ENCODE data around the gene FBXO7.

FBXO7 gene

DNA sequence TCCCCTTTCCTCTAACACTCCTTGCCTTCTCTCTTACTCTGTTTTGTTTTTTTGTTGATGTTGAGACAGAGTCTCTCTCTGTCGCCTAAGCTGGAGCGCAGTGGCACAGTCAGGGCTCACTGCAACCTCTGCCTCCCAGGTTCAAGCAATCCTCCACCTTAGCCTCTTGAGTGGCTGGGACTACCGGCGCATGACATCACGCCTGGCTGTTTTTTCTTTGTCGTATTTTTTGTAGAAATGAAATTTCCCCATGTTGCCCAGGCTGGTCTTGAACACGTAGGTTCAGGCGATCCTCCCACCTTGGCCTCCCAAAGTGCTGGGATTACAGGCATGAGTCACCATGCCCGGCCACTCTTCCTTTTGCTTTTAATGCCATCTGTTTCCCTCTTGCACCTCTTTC is 72.3 kb downstream of the FBXO7 start:
- no peak for TF ChIP-seq CTCF (IDR thresholded peaks at IDR 0.05; ENCODE audit: low read depth, low read length, missing control alignments)
- no peak overlapping the region for H3K4me3 ChIP-seq (ENCODE audit: low read depth, low read length)
- DNase-seq (ENCODE audit: low read depth) = no peak

DNA sequence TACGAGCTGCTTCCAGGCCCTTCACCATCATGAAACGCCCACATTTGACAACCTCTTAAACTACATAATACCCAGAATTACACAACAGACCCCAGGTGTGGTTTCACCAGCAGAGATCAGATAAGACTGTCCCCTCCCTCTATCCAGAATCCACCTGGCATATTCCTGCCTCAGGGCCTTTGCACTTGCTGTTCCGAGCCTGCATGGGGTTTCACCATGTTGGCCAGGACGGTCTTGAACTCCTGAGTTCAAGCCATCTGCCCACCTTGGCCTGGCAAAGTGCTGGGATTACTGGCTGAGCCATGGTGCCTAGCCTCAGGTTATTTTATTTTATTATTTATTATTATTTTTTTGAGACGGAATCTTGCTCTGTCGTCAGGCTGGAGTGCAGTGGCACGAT is 73.4 kb downstream of the FBXO7 start:
- DNase-seq (ENCODE audit: low read depth) = no peak
- H3K4me3 ChIP-seq (ENCODE audit: low read depth, low read length) = no peak overlapping the region
- no peak for TF ChIP-seq CTCF (IDR thresholded peaks at IDR 0.05; ENCODE audit: low read depth, low read length, missing control alignments)

All from GM12864 (cell line).